H1 (cell line): Measurements from ENCODE around the gene CSNK2A3. TPM values are rescaled to one million over a fixed set of nuclear protein-coding genes. Genes with fewer than 3 reads are reported as not detected.
A peak's percentile ranks its signal among the peaks of the same experiment; 100 is the strongest.

Experiments
- CTCF ChIA-PET: fragments of 300-600 bp; sonication (Branson Sonifier 250); formaldehyde crosslinking; loops from one replicate; lab custom pipeline; 2021; ENCODE audit not compliant: partially characterized antibody; lab: Charles Lee
- POLR2A ChIA-PET: fragments of 300-600 bp; sonication (Branson Sonifier 250); formaldehyde crosslinking; loops from one replicate; lab custom pipeline; 2021; ENCODE audit warnings: inconsistent platforms; ENCODE audit not compliant: partially characterized antibody; lab: Charles Lee
- DNase-seq, 2 experiments: peaks; one replicate each; pipeline versions ENCODE4 v3.0.0 to v3.0.0-alpha.2; 2010 to 2022; ENCODE audit warnings: low spot score in 2 of 2, low read depth in 1 of 2, mixed read lengths in 1 of 2
- FAIRE-seq: peaks from 2 replicates; lab custom pipeline; 2011; peaks lifted over from hg19 to GRCh38; lab: Jason Lieb, UNC
- H2AFZ ChIP-seq: 2 replicates; pipeline ENCODE4 v1.8.1; 2012; ENCODE audit warnings: low read length, inconsistent platforms
- H2AK5ac ChIP-seq: 2 replicates; pipeline ENCODE4 v1.6.1; 2013; ENCODE audit warnings: low read depth, low read length
- H2BK120ac ChIP-seq: replicated peaks from 2 replicates; pipeline ENCODE3; 2013; ENCODE audit warnings: low read depth, low read length, inconsistent platforms
- H2BK12ac ChIP-seq: 2 replicates; pipeline ENCODE4 v1.6.1; 2013; ENCODE audit warnings: low read depth, low read length
- H2BK15ac ChIP-seq: 2 replicates; pipeline ENCODE4 v1.6.1; 2013; ENCODE audit warnings: low read length
- H2BK20ac ChIP-seq: 2 replicates; pipeline ENCODE4 v1.6.1; 2013; ENCODE audit warnings: low read length
- H2BK5ac ChIP-seq: 2 replicates; pipeline ENCODE4 v1.6.1; 2013; ENCODE audit warnings: low read depth, low read length
- H3K14ac ChIP-seq: 2 replicates; pipeline ENCODE4 v1.6.1; 2013; ENCODE audit warnings: inconsistent platforms; ENCODE audit not compliant: insufficient read length
- H3K18ac ChIP-seq: 2 replicates; pipeline ENCODE4 v1.6.1; 2013; ENCODE audit warnings: low read length; ENCODE audit errors: extremely low read depth
- H3K23ac ChIP-seq: 2 replicates; pipeline ENCODE4 v1.6.1; 2013; ENCODE audit warnings: inconsistent platforms; ENCODE audit not compliant: insufficient read length
- H3K23me2 ChIP-seq: 2 replicates; pipeline ENCODE4 v1.6.1; 2013; ENCODE audit warnings: low read depth, low read length
- H3K27ac ChIP-seq: 2 replicates; pipeline ENCODE4 v1.6.1; 2011; ENCODE audit warnings: low read depth, low read length, inconsistent platforms
- H3K27me3 ChIP-seq, 4 experiments: replicated peaks in 1 of 4; 1 replicate in 1 of 4; 2 replicates in 3 of 4; pipeline versions ENCODE4 v1.6.1 to v1.8.1; 2011 to 2013; ENCODE audit warnings: low read length in 3 of 4, mild to moderate bottlenecking in 3 of 4, inconsistent platforms in 2 of 4, mixed read lengths in 2 of 4, moderate library complexity in 1 of 4; ENCODE audit not compliant: control insufficient read depth in 3 of 4, insufficient read depth in 3 of 4; ENCODE audit errors: extremely low read depth in 1 of 4
- H3K36me3 ChIP-seq, 4 experiments: 2 replicates each; pipeline versions ENCODE4 v1.6.1 to v1.8.1; 2011 to 2013; ENCODE audit warnings: mild to moderate bottlenecking in 4 of 4, low read length in 3 of 4, moderate library complexity in 2 of 4, control low read depth in 1 of 4, inconsistent platforms in 1 of 4; ENCODE audit not compliant: insufficient read depth in 4 of 4, control insufficient read depth in 2 of 4
- H3K4ac ChIP-seq: replicated peaks from 2 replicates; pipeline ENCODE3; 2013; ENCODE audit warnings: low read length, low read depth, mixed read lengths, inconsistent platforms; ENCODE audit not compliant: insufficient read length
- H3K4me1 ChIP-seq, 4 experiments: replicated peaks in 1 of 4; 1 replicate in 1 of 4; 2 replicates in 3 of 4; pipeline versions ENCODE4 v1.6.1 to v1.8.1; 2011 to 2013; ENCODE audit warnings: low read length in 3 of 4, inconsistent platforms in 2 of 4, mixed read lengths in 1 of 4; ENCODE audit not compliant: insufficient read depth in 4 of 4, control insufficient read depth in 3 of 4
- H3K4me2 ChIP-seq, 2 experiments: 2 replicates each; pipeline versions ENCODE4 v1.6.1 to v1.8.1; 2011 to 2013; ENCODE audit warnings: low read depth in 2 of 2, low read length in 2 of 2, control low read depth in 1 of 2, inconsistent platforms in 1 of 2, mild to moderate bottlenecking in 1 of 2; ENCODE audit not compliant: insufficient read depth in 1 of 2
- H3K4me3 ChIP-seq, 4 experiments: fragments of 200-600, 300-600 bp in 1 of 4; sonication (generic), shearing (Covaris generic), sonication (Bioruptor Twin) in 1 of 4; 2 replicates each; pipeline versions ENCODE4 v1.5.1 to v1.8.1; 2011 to 2016; ENCODE audit warnings: low read length in 4 of 4, low read depth in 3 of 4, control low read depth in 2 of 4, inconsistent platforms in 2 of 4, mild to moderate bottlenecking in 2 of 4, mixed read lengths in 1 of 4, moderate library complexity in 1 of 4; ENCODE audit not compliant: insufficient read depth in 2 of 4; ENCODE audit errors: extremely low read depth in 1 of 4
- H3K56ac ChIP-seq: replicated peaks from 2 replicates; pipeline ENCODE3; 2013; ENCODE audit warnings: low read depth, mild to moderate bottlenecking, mixed read lengths, low read length, inconsistent platforms; ENCODE audit not compliant: insufficient read length
- H3K79me1 ChIP-seq: 2 replicates; pipeline ENCODE4 v1.6.1; 2013; ENCODE audit warnings: low read depth, low read length, control low read depth
- H3K79me2 ChIP-seq, 2 experiments: 2 replicates each; pipeline versions ENCODE4 v1.6.1 to v1.8.1; 2012 to 2013; ENCODE audit warnings: low read length in 2 of 2, mild to moderate bottlenecking in 2 of 2, inconsistent platforms in 1 of 2; ENCODE audit not compliant: insufficient read depth in 2 of 2, control insufficient read depth in 1 of 2
- H3K9ac ChIP-seq, 4 experiments: replicated peaks in 1 of 4; 1 replicate in 1 of 4; 2 replicates in 3 of 4; pipeline versions ENCODE4 v1.6.1 to v1.8.1; 2011 to 2013; ENCODE audit warnings: low read depth in 3 of 4, low read length in 3 of 4, control low read depth in 2 of 4, mild to moderate bottlenecking in 2 of 4, moderate library complexity in 2 of 4, inconsistent platforms in 1 of 4; ENCODE audit errors: extremely low read depth in 1 of 4
- H3K9me3 ChIP-seq, 2 experiments: 2 replicates each; pipeline versions ENCODE4 v1.6.1 to v1.8.1; 2012 to 2013; ENCODE audit warnings: mild to moderate bottlenecking in 2 of 2, moderate library complexity in 2 of 2, control low read depth in 1 of 2, inconsistent platforms in 1 of 2, low read depth in 1 of 2, low read length in 1 of 2, mixed read lengths in 1 of 2; ENCODE audit not compliant: insufficient read depth in 2 of 2
- H4K20me1 ChIP-seq, 2 experiments: replicated peaks in 1 of 2; 2 replicates each; pipeline versions ENCODE3 to v1.8.1; 2011 to 2013; ENCODE audit warnings: inconsistent platforms in 2 of 2, low read length in 2 of 2, mild to moderate bottlenecking in 1 of 2; ENCODE audit not compliant: insufficient read depth in 2 of 2, control insufficient read depth in 1 of 2
- H4K5ac ChIP-seq: 2 replicates; pipeline ENCODE4 v1.6.1; 2013; ENCODE audit warnings: low read length, low read depth, mixed read lengths, inconsistent platforms; ENCODE audit not compliant: insufficient read length
- H4K8ac ChIP-seq: 2 replicates; pipeline ENCODE4 v1.8.0; 2013; ENCODE audit warnings: mild to moderate bottlenecking, moderate library complexity, low read length, inconsistent platforms; ENCODE audit not compliant: insufficient read depth; ENCODE audit errors: extremely low read depth
- H4K91ac ChIP-seq: replicated peaks from 2 replicates; pipeline ENCODE3; 2013; ENCODE audit warnings: low read length, mixed read lengths, inconsistent platforms; ENCODE audit not compliant: insufficient read length
- ATF3 ChIP-seq: IDR thresholded peaks from 2 replicates; pipeline ENCODE4 v1.6.1; 2011; ENCODE audit warnings: low read depth, mild to moderate bottlenecking, low read length; ENCODE audit not compliant: insufficient read depth
- BACH1 ChIP-seq: IDR thresholded peaks from 2 replicates; pipeline ENCODE4 v1.6.1; 2012; ENCODE audit warnings: low read length, improper control_type of control experiment
- CBX8 ChIP-seq: fragments of 300-800, 300-1000 bp; sonication (generic); IDR thresholded peaks from 2 replicates; pipeline ENCODE4 v1.7.1; 2016; ENCODE audit warnings: low read depth, low read length, borderline replicate concordance
- HDAC6 ChIP-seq: IDR thresholded peaks from one replicate; pipeline ENCODE4 v1.7.1; 2012; ENCODE audit warnings: low read depth, mild to moderate bottlenecking, inconsistent platforms, low read length, moderate library complexity
- KDM1A ChIP-seq: fragments of 200-600, 300-600 bp; sonication (generic); IDR thresholded peaks from 2 replicates; pipeline ENCODE4 v1.7.1; 2016; ENCODE audit warnings: mild to moderate bottlenecking, low read length, borderline replicate concordance
- MAFK ChIP-seq: IDR thresholded peaks from 2 replicates; pipeline ENCODE4 v1.6.1; 2012; ENCODE audit warnings: low read depth, mild to moderate bottlenecking, improper control_type of control experiment, low read length
- NANOG ChIP-seq: IDR thresholded peaks from 2 replicates; pipeline ENCODE4 v1.6.1; 2011; ENCODE audit warnings: low read length, low read depth, mild to moderate bottlenecking, inconsistent platforms; ENCODE audit not compliant: insufficient read depth, poor library complexity, severe bottlenecking
- POU5F1 ChIP-seq: IDR thresholded peaks from 2 replicates; pipeline ENCODE4 v1.6.1; 2011; ENCODE audit warnings: low read depth, mild to moderate bottlenecking, low read length, moderate library complexity
- RAD21 ChIP-seq, 2 experiments: IDR thresholded peaks in 1 of 2; conservative IDR thresholded peaks in 1 of 2; 2 replicates each; pipeline ENCODE4 v1.6.1; 2011; ENCODE audit warnings: low read depth in 2 of 2, low read length in 2 of 2, improper control_type of control experiment in 1 of 2, inconsistent platforms in 1 of 2, mild to moderate bottlenecking in 1 of 2, moderate library complexity in 1 of 2
- SP1 ChIP-seq: IDR thresholded peaks from 2 replicates; pipeline ENCODE4 v1.6.1; 2011; ENCODE audit warnings: low read depth, low read length
- SP4 ChIP-seq: IDR thresholded peaks from 2 replicates; pipeline ENCODE4 v1.6.1; 2012; ENCODE audit warnings: low read length, inconsistent platforms
- TAF7 ChIP-seq: optimal IDR thresholded peaks from 2 replicates; pipeline ENCODE3; 2011; ENCODE audit warnings: low read depth, mild to moderate bottlenecking, inconsistent platforms, low read length, moderate library complexity, borderline replicate concordance
- TEAD4 ChIP-seq: IDR thresholded peaks from 2 replicates; pipeline ENCODE4 v1.6.1; 2012; ENCODE audit warnings: low read depth, low read length, inconsistent platforms, mixed read lengths
- WGBS, 2 experiments: shearing (Covaris generic) in 1 of 2; methylation state at CpG; one replicate each; pipeline versions ENCODE4 v1.1.6 to v1.1.7; 2013 to 2015; ENCODE audit warnings: low lambda C conversion rate in 2 of 2, mixed read lengths in 2 of 2, inconsistent platforms in 1 of 2, low coverage in 1 of 2, missing lambda C conversion rate in 1 of 2; ENCODE audit not compliant: insufficient replicate concordance in 2 of 2, insufficient coverage in 1 of 2, insufficient read length in 1 of 2; ENCODE audit errors: extremely low coverage in 1 of 2, missing lambda C conversion rate in 1 of 2; 5-methylcytosine and 5-hydroxymethylcytosine counted together
- polyA plus RNA-seq, 7 experiments: library from polyadenylated mRNA; depleted of rRNA in 3 of 7; stranded (reverse) in 5 of 7; unstranded in 2 of 7; fragments of >200 nt in 5 of 7; fragments of 200-250 nt in 2 of 7; gene quantifications; 1 replicate in 5 of 7; 2 replicates in 1 of 7; 4 replicates in 1 of 7; pipeline versions ENCODE4 v1.2.1 to v1.2.3, GENCODE V29; 2011 to 2013; ENCODE audit warnings: missing spikeins in 2 of 7, mixed read lengths in 2 of 7
- total RNA-seq: library from RNA; stranded (reverse); fragmentation: NEBNext Ultra II Directional; extraction: Animal tissue kit (Norgen Biotek cat#: 25700); gene quantifications from 2 replicates; pipeline ENCODE4 v1.2.1, GENCODE V29; 2021

The CSNK2A3 gene
- total and polyA plus RNA-seq, 2 of the 8 experiments (the other 6 are each of a cell fraction or from before 2014, with no cell fraction given) = 0.69 to 1.0 TPM

- H3K27me3 ChIP-seq = no peaks in the 10 kb centered on the region; a peak in 1 of 7 replicates
- no peak overlapping the region for H2BK5ac ChIP-seq
- no peak overlapping the region for H3K27ac ChIP-seq
- no peak overlapping the region for H3K56ac ChIP-seq
- H2BK15ac ChIP-seq = no peak overlapping the region
- no peak overlapping the region for H3K14ac ChIP-seq
- peaks cover 0 to 13% (median 4%) of the 10 kb centered on the region in 4 experiments; a peak in 4 of 7 replicates for H3K4me1 ChIP-seq
- ChIA-PET CTCF (interaction anchor here (0.6 to 4.0 kb wide), 32 partner anchors 9 to 748 kb away, joined by 3 to 24 read pairs (median 3); no protein-coding TSS in a partner anchor), POLR2A (no interaction called here)
- no peaks in the 10 kb centered on the region for H3K79me2 ChIP-seq
- H4K8ac ChIP-seq = no peak overlapping the region
- no peak overlapping the region for H3K4me2 ChIP-seq
- H3K79me1 ChIP-seq = no peaks in the 10 kb centered on the region
- H4K5ac ChIP-seq = no peak overlapping the region
- no peak overlapping the region for H2BK20ac ChIP-seq
- no peaks in the 10 kb centered on the region for H3K9me3 ChIP-seq
- H3K4ac ChIP-seq = no peak overlapping the region
- H2AK5ac ChIP-seq = no peak overlapping the region
- no peak overlapping the region for H3K23ac ChIP-seq
- 82% methylated on average over 9 of the region's 9 CpGs; no CpG with 5 or more reads in 1 of the 2 experiments for WGBS, 2 experiments
- H3K23me2 ChIP-seq = no peaks in the 10 kb centered on the region
- no peak overlapping the region for H2AFZ ChIP-seq
- no peak overlapping the region for H4K91ac ChIP-seq
- no peak overlapping the region for H3K18ac ChIP-seq
- no peak overlapping the region for H2BK12ac ChIP-seq
- no peaks in the 10 kb centered on the region for H4K20me1 ChIP-seq
- H3K36me3 ChIP-seq = no peaks in the 10 kb centered on the region
- no peak overlapping the region for H2BK120ac ChIP-seq
- FAIRE-seq (peak; percentile 74), DNase-seq (peak in 1 of 2 experiments; percentile 70)
- H3K9ac ChIP-seq = no peak overlapping the region
- H3K4me3 ChIP-seq = no peak overlapping the region
- TF ChIP-seq NANOG = no peak
- no peak for TF ChIP-seq HDAC6
- no peak for TF ChIP-seq BACH1
- TF ChIP-seq KDM1A = no peak
- no peak for TF ChIP-seq CBX8
- peak; percentile 79 to 86 for TF ChIP-seq RAD21 (IDR thresholded peaks at IDR 0.05 in 1 of 2, conservative IDR thresholded peaks at IDR 0.05 in 1 of 2; ENCODE audit: low read depth in 2 of 2, low read length in 2 of 2)
- TF ChIP-seq SP1 = no peak
- no peak for TF ChIP-seq ATF3
- TF ChIP-seq TAF7 = no peak
- TF ChIP-seq SP4 = no peak
- no peak for TF ChIP-seq MAFK
- TF ChIP-seq TEAD4 = peak; percentile 48; the same call in 1 of the 2 replicates
- no peak for TF ChIP-seq POU5F1
These were observed 47.7 kb upstream of the CSNK2A3 start for GRCh38 chr11:11400635-11401232.
